ENCODE data around the gene HOXA3. TPM values are rescaled to one million over a fixed set of nuclear protein-coding genes. Genes with fewer than 3 reads are reported as not detected.
A peak's percentile ranks its signal among the peaks of the same experiment; 100 is the strongest.

The HOXA3 gene
- total RNA-seq, 1 donor from 2014 or later = 8.7 TPM

GRCh38 chr7:27123007-27123476, 29.3 kb downstream of the HOXA3 start:
- H3K36me3 ChIP-seq = no peaks in the 10 kb centered on the region
- H3K27ac ChIP-seq = peak overlapping the region; percentile 89
- peaks cover 5% of the 10 kb centered on the region for H3K27me3 ChIP-seq
- H3K9me3 ChIP-seq = no peaks in the 10 kb centered on the region
- intact Hi-C loops (cut with DNase I) = loop anchor here (5.0 kb wide), 1 partner anchor 266 kb away; no protein-coding TSS in a partner anchor
- no peak for TF ChIP-seq CTCF (IDR thresholded peaks at IDR 0.05)
- ATAC-seq (no peak), DNase-seq (no peak)
- H3K4me3 ChIP-seq = peak overlapping the region; percentile 45
- H3K4me1 ChIP-seq = peaks cover 31% of the 10 kb centered on the region

GRCh38 chr7:27122077-27122910, 30.1 kb downstream of the HOXA3 start:
- peak overlapping the region; percentile 89 for H3K27ac ChIP-seq
- H3K4me1 ChIP-seq = peaks cover 26% of the 10 kb centered on the region
- H3K36me3 ChIP-seq = no peaks in the 10 kb centered on the region
- DNase-seq (no peak), ATAC-seq (no peak)
- no peak for TF ChIP-seq CTCF (IDR thresholded peaks at IDR 0.05)
- intact Hi-C loops (cut with DNase I) = loop anchor here (5.0 kb wide), 1 partner anchor 265 kb away; no protein-coding TSS in a partner anchor
- peak overlapping the region; percentile 45 for H3K4me3 ChIP-seq
- H3K9me3 ChIP-seq = no peaks in the 10 kb centered on the region
- H3K27me3 ChIP-seq = peaks cover 5% of the 10 kb centered on the region

- intact Hi-C loops (cut with DNase I) = loop anchor here (5.0 kb wide), 1 partner anchor 264 kb away; no protein-coding TSS in a partner anchor
- H3K27ac ChIP-seq = peak overlapping the region; percentile 89
- ATAC-seq = no peak
- no peaks in the 10 kb centered on the region for H3K36me3 ChIP-seq
- no peak for DNase-seq
- H3K9me3 ChIP-seq = no peaks in the 10 kb centered on the region
- no peak for TF ChIP-seq CTCF (IDR thresholded peaks at IDR 0.05)
- H3K4me3 ChIP-seq = peak overlapping the region; percentile 45
- H3K27me3 ChIP-seq = peaks cover 5% of the 10 kb centered on the region
- peaks cover 23% of the 10 kb centered on the region for H3K4me1 ChIP-seq
Measured at GRCh38 chr7:27121684-27122076, 30.7 kb downstream of the HOXA3 start.

GRCh38 chr7:27119412-27119911, 32.9 kb downstream of the HOXA3 start:
- intact Hi-C loops (cut with DNase I) = no loop called here
- DNase-seq (no peak), ATAC-seq (no peak)
- no peak for TF ChIP-seq CTCF (IDR thresholded peaks at IDR 0.05)
- Histone ChIP-seq H3K36me3 (no peaks in the 10 kb centered on the region), H3K9me3 (no peaks in the 10 kb centered on the region), H3K4me1 (peaks cover 9% of the 10 kb centered on the region), H3K27me3 (peaks cover 5% of the 10 kb centered on the region), H3K27ac (peak overlapping the region; percentile 89), H3K4me3 (peak overlapping the region; percentile 65)

- H3K4me3 ChIP-seq = peak overlapping the region; percentile 65
- peaks cover 9% of the 10 kb centered on the region for H3K4me1 ChIP-seq
- H3K27ac ChIP-seq = peak overlapping the region; percentile 89
- no peak for ATAC-seq
- peaks cover 5% of the 10 kb centered on the region for H3K27me3 ChIP-seq
- DNase-seq = no peak
- intact Hi-C loops (cut with DNase I) = no loop called here
- H3K36me3 ChIP-seq = no peaks in the 10 kb centered on the region
- no peaks in the 10 kb centered on the region for H3K9me3 ChIP-seq
- no peak for TF ChIP-seq CTCF (IDR thresholded peaks at IDR 0.05)
Measured at GRCh38 chr7:27118580-27118979, 33.8 kb downstream of the HOXA3 start.

All from upper lobe of right lung (tissue), 1 donor.